Activated CD8-positive, alpha-beta memory T cell treated with anti-CD3 and anti-CD28 coated beads for 1 hour (primary cell): ENCODE data around the gene CEPT1.
A peak's percentile ranks its signal among the peaks of the same experiment; 100 is the strongest.

Source experiments
- DNase-seq, 2 donors: peaks; one replicate each; pipeline ENCODE4 v3.0.0-alpha.2; 2020; ENCODE audit warnings: low read depth in 1 of 2; ENCODE audit errors: extremely low read depth in 1 of 2

CEPT1 gene

GRCh38 chr1:111192074-111192473, 52.1 kb downstream of the CEPT1 start:
- DNase-seq: no peak

- DNase-seq: no peak
Measured at GRCh38 chr1:111192658-111193519, 52.9 kb downstream of the CEPT1 start.

DNA sequence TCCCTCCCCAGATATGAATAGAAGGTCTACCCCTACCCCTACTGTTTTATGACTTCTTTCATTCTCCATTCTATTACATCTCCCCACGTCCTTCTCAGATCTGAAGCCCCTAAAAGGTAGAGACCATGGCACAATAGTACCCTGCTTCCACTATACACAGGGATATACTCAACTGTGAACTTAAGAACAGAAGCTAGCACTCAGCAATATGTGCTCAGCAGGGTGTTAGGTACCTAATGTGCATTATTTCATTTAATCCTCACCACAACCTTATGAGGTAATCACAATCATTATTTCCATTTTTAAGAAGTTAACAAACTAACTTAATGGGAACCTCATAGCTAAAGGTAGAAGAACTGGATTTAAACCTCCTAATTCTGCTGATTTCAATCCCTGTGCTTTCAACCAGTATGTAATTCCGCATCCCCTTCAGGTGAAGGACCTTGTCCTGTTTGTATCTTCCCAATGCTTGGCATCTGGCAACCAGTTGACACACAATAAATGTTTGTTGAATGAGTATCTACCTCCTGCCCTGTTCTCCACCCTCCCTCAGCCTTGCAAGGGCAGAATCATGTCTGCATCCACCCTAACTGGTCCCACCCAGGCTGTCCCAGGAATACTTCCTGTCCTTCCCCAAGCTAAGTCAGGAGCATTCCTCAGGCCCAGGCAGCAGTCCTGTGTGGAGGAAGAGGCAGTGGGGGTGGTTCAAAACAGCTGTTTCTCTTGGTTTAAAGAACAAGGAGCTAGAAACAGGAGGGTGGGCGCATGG, 53.9 kb downstream of the CEPT1 start:
- no peak for DNase-seq

DNA sequence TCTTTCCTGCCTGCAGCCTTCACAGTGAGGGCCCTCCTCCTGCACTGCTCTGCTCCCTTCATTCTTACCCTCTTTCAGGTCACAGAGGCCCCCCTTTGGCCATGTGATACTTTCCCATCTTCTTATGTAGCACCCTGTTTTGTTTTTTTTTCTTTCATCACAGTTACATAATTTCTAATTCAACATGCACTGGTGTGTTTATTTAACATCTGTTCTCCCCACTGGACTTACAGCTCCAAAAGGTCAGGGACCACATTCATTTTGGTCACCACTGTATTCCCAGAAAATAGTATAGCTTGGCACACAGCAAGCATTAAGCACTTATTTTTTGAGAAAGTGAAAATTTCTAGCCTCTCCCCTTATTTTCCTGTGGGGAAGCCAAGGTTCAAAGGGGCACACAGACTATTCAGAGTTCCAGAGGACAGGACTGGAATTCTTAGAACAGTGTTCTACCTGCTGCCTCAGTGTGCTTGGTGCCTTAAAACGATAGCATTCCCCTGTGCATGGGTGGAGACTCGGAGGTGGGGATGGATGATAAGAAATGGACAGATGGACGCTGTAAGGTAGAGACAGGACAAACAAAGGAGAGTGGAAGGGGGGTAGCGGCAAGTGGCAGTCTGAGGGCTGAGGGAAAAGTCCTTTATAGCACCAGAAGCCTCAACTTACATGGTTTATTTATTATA, 55.1 kb downstream of the CEPT1 start:
- DNase-seq: no peak

- no peak for DNase-seq
Measured at GRCh38 chr1:111196213-111196612, 56.2 kb downstream of the CEPT1 start.

GRCh38 chr1:111197598-111198284, 57.7 kb downstream of the CEPT1 start:
- no peak for DNase-seq

DNA sequence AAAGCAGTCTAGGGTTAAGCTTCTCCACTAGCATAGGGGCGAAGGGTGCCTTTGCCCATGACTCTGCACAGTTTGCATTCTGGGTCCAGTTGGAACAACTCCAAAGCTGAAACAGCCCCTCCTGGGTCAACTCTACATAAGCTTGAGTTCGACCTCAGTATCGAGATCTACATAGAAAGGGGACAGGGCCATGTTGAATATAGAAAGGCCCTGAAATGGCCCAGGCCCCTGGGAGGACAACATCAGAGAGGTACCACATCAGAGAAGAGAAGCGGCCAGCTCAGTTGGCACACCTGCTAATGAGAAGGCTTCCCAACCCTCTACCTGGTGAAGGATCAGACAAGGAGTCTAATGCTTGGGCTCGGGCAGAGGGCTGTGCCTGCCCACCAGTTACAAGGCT, 58.8 kb downstream of the CEPT1 start:
- DNase-seq: no peak

- no peak for DNase-seq
Measured at GRCh38 chr1:111199329-111199728, 59.3 kb downstream of the CEPT1 start.

GRCh38 chr1:111199881-111200801, 60.1 kb downstream of the CEPT1 start, which contains the start of gene DENND2D:
Gene DENND2D, minus strand, starts transcription at chr1:111200646. Its CDS starts 187 bp downstream, at chr1:111200459.
- no peak for DNase-seq

- no peak for DNase-seq
Measured at GRCh38 chr1:111200802-111201161, 60.8 kb downstream of the CEPT1 start.

- DNase-seq: no peak
Measured at GRCh38 chr1:111201275-111202090, 61.5 kb downstream of the CEPT1 start.

GRCh38 chr1:111202366-111202706, 62.3 kb downstream of the CEPT1 start:
- no peak for DNase-seq

- no peak for DNase-seq
Measured at GRCh38 chr1:111202707-111203623, 62.9 kb downstream of the CEPT1 start.

DNA sequence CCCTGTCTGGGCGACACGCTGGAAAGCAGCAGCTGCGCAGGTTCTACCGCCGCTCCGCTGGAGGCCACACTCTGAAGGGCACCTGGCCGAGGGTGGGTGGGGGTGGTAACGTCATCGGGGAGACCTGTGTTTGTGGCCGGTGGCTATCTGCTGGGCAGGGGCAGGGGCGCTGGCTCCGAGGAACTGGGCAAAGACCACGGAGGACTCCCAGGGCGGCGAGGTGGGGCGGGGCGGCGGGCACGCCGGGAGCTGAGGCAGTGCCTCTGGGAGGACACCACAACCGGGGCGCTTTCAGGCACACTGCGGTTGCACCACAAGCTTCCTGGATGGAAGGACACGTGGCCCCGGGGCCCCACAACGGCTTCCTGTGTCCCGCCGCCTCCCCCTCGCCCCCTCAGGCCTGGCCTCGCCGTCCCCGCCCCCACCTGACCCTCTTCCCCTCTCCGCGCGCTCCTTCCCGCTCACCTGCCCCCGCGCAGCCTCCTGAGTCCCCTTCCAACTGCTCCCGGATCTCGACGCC, 63.7 kb downstream of the CEPT1 start:
- DNase-seq: peak in 1 of 2 donors; percentile 79

- peak in 1 of 2 donors; percentile 68 for DNase-seq
Measured at GRCh38 chr1:111204201-111204982, 64.4 kb downstream of the CEPT1 start.

- DNase-seq: no peak
Measured at GRCh38 chr1:111204983-111205713, 65.1 kb downstream of the CEPT1 start.
